DOHH2 (cell line): ENCODE data around the gene GHDC.

Experiments
- H3F3A ChIP-seq: fragments of 200-600 bp; sonication (generic), shearing (Covaris generic); 2 replicates; pipeline ENCODE4 v1.6.0; 2016; ENCODE audit warnings: antibody characterized with exemption, mild to moderate bottlenecking; ENCODE audit not compliant: control insufficient read depth, insufficient read depth
- H3K27ac ChIP-seq: fragments of 200-600 bp; sonication (generic); 2 replicates; pipeline ENCODE4 v1.5.1; 2014; ENCODE audit warnings: low read depth, mild to moderate bottlenecking, low read length, moderate library complexity
- H3K27me3 ChIP-seq: fragments of 200-600 bp; sonication (generic); 2 replicates; pipeline ENCODE4 v1.6.1; 2014; ENCODE audit warnings: mild to moderate bottlenecking, low read length, mixed read lengths; ENCODE audit not compliant: control insufficient read depth
- H3K36me3 ChIP-seq: fragments of 200-600 bp; sonication (generic); 2 replicates; pipeline ENCODE4 v1.6.1; 2014; ENCODE audit warnings: mild to moderate bottlenecking, low read length, moderate library complexity, mixed read lengths; ENCODE audit not compliant: control insufficient read depth
- H3K4me1 ChIP-seq: fragments of 200-600 bp; sonication (generic); 2 replicates; pipeline ENCODE4 v1.6.1; 2014; ENCODE audit warnings: mild to moderate bottlenecking, low read length, mixed read lengths; ENCODE audit not compliant: control insufficient read depth
- H3K4me2 ChIP-seq: fragments of 200-600 bp; sonication (generic); 2 replicates; pipeline ENCODE4 v1.6.0; 2014; ENCODE audit warnings: mild to moderate bottlenecking, low read length, moderate library complexity
- H3K4me3 ChIP-seq: fragments of 200-600 bp; sonication (generic); 2 replicates; pipeline ENCODE4 v1.5.1; 2014; ENCODE audit warnings: mild to moderate bottlenecking, low read length, mixed read lengths
- H3K79me2 ChIP-seq: fragments of 200-600 bp; sonication (generic); 2 replicates; pipeline ENCODE4 v1.6.1; 2014; ENCODE audit warnings: mild to moderate bottlenecking, low read length, mixed read lengths; ENCODE audit not compliant: control insufficient read depth
- H3K9me2 ChIP-seq: fragments of 200-600 bp; sonication (generic); replicated peaks from 2 replicates; pipeline ENCODE4 v1.6.1; 2014; ENCODE audit warnings: mild to moderate bottlenecking, low read length, mixed read lengths; ENCODE audit not compliant: control insufficient read depth
- H3K9me3 ChIP-seq: fragments of 200-600 bp; sonication (generic); 2 replicates; pipeline ENCODE4 v1.6.1; 2014; ENCODE audit warnings: antibody characterized with exemption, low read length, mixed read lengths; ENCODE audit not compliant: control insufficient read depth, insufficient read depth
- H4K20me1 ChIP-seq: fragments of 200-600 bp; sonication (generic); 2 replicates; pipeline ENCODE4 v1.6.0; 2014; ENCODE audit warnings: low read depth, mild to moderate bottlenecking, antibody characterized with exemption, low read length, moderate library complexity; ENCODE audit not compliant: control insufficient read depth, insufficient read depth
- CTCF ChIP-seq: fragments of 200-600 bp; sonication (generic); IDR thresholded peaks from one replicate; pipeline ENCODE4 v1.5.1; 2014; ENCODE audit warnings: antibody characterized with exemption, mild to moderate bottlenecking, low read depth, low read length; ENCODE audit not compliant: poor library complexity, severe bottlenecking
- EZH2phosphoT487 ChIP-seq: fragments of 200-600 bp; sonication (generic); IDR thresholded peaks from 2 replicates; pipeline ENCODE4 v1.6.1; 2017; ENCODE audit warnings: borderline replicate concordance, mild to moderate bottlenecking, antibody characterized with exemption, low read length, moderate library complexity, mixed read lengths

The GHDC gene

GRCh38 chr17:42181851-42182207 is 12.5 kb downstream of the GHDC start:
- H4K20me1 ChIP-seq, result no peaks in the 10 kb centered on the region
- no peaks in the 10 kb centered on the region for H3K9me2 ChIP-seq
- H3K79me2 ChIP-seq, result no peaks in the 10 kb centered on the region
- TF ChIP-seq EZH2phosphoT487, result no peak
- TF ChIP-seq CTCF, result no peak
- H3K36me3 ChIP-seq, result no peaks in the 10 kb centered on the region
- H3K27me3 ChIP-seq, result peaks cover 19% of the 10 kb centered on the region
- H3K4me2 ChIP-seq, result peak overlapping the region; percentile 75
- H3K4me1 ChIP-seq, result peaks cover 62% of the 10 kb centered on the region
- peak overlapping the region; percentile 70 for H3K4me3 ChIP-seq
- H3K27ac ChIP-seq, result no peak overlapping the region
- H3F3A ChIP-seq, result peaks cover 8% of the 10 kb centered on the region; the same call in 1 of the 2 replicates
- H3K9me3 ChIP-seq, result no peaks in the 10 kb centered on the region

- Histone ChIP-seq H3K4me3 (peak within 1 kb of the TSS; percentile 70), H3K4me1 (peaks cover 62% of the 10 kb centered on the region), H4K20me1 (no peaks in the 10 kb centered on the region), H3K4me2 (peak within 1 kb of the TSS; percentile 75), H3F3A (peaks cover 8% of the 10 kb centered on the region; the same call in 1 of the 2 replicates), H3K27ac (no peak within 1 kb of the TSS), H3K9me3 (no peaks in the 10 kb centered on the region), H3K27me3 (peaks cover 19% of the 10 kb centered on the region), H3K79me2 (no peaks in the 10 kb centered on the region), H3K36me3 (no peaks in the 10 kb centered on the region), H3K9me2 (no peaks in the 10 kb centered on the region)
- TF ChIP-seq EZH2phosphoT487 (no peak), CTCF (peak; percentile 93)
Measured at GRCh38 chr17:42180922-42181850, 13.1 kb downstream of the GHDC start, which contains the start of gene KCNH4. Gene KCNH4, minus strand, starts transcription at chr17:42181142. Its CDS starts 197 bp downstream, at chr17:42180945.

GRCh38 chr17:42180411-42180921 is 13.8 kb downstream of the GHDC start:
- Histone ChIP-seq H3K27me3 (peaks cover 19% of the 10 kb centered on the region), H3K9me2 (no peaks in the 10 kb centered on the region), H3K4me2 (peak overlapping the region; percentile 75), H3K27ac (no peak overlapping the region), H3K4me3 (peak overlapping the region; percentile 70), H3K36me3 (no peaks in the 10 kb centered on the region), H4K20me1 (no peaks in the 10 kb centered on the region), H3F3A (peaks cover 8% of the 10 kb centered on the region; the same call in 1 of the 2 replicates), H3K79me2 (no peaks in the 10 kb centered on the region), H3K9me3 (no peaks in the 10 kb centered on the region), H3K4me1 (peaks cover 62% of the 10 kb centered on the region)
- TF ChIP-seq CTCF, result no peak
- TF ChIP-seq EZH2phosphoT487, result peak; percentile 77; the same call in 1 of the 2 replicates
